Suprapubic skin (tissue), 4 donors: ENCODE results near the gene ABCC9. TPM values are rescaled to one million over a fixed set of nuclear protein-coding genes. Genes with fewer than 3 reads are reported as not detected.
"Not testable (repeated sequence)": the region's sequence is repeated elsewhere in the genome, so short reads cannot be mapped to it uniquely, and the experiment has no call there.

Source experiments
- DNase-seq, 2 donors: peaks; one replicate each; pipeline ENCODE4 v3.0.0-alpha.2; 2019; ENCODE audit warnings: low spot score in 2 of 2
- H3K27ac ChIP-seq: fragments of 200-600 bp; sonication (generic); one replicate; pipeline ENCODE4 v1.5.1; 2019
- H3K27me3 ChIP-seq: fragments of 200-600 bp; sonication (generic); one replicate; pipeline ENCODE4 v1.5.1; 2019
- H3K36me3 ChIP-seq: fragments of 200-600 bp; sonication (generic); one replicate; pipeline ENCODE4 v1.5.1; 2019
- H3K4me1 ChIP-seq: fragments of 200-600 bp; sonication (generic); one replicate; pipeline ENCODE4 v1.5.1; 2019
- H3K4me3 ChIP-seq: fragments of 200-600 bp; sonication (generic); one replicate; pipeline ENCODE4 v1.5.1; 2019; ENCODE audit warnings: mild to moderate bottlenecking
- H3K9me3 ChIP-seq: fragments of 200-600 bp; sonication (generic); one replicate; pipeline ENCODE4 v1.5.1; 2019
- EP300 ChIP-seq: sonication (generic); formaldehyde crosslinking; IDR thresholded peaks from one replicate; pipeline ENCODE4 v1.6.1; 2017; ENCODE audit warnings: antibody characterized with exemption
- POLR2A ChIP-seq, 2 donors: fragments of 450-650 bp; IDR thresholded peaks; one replicate each; pipeline ENCODE4 v1.6.1; 2017; ENCODE audit warnings: antibody characterized with exemption in 2 of 2, mild to moderate bottlenecking in 2 of 2, moderate library complexity in 2 of 2
- POLR2AphosphoS5 ChIP-seq, 3 donors: sonication (generic); formaldehyde crosslinking; IDR thresholded peaks; one replicate each; pipeline ENCODE4 v1.6.1; 2017; ENCODE audit warnings: antibody characterized with exemption in 3 of 3
- WGBS: methylation state at CpG from one replicate; pipeline ENCODE4 v1.1.5; 2018; 5-methylcytosine and 5-hydroxymethylcytosine counted together
- total RNA-seq, 4 donors: library from RNA; depleted of rRNA; stranded (reverse); fragments of >200 nt; gene quantifications; one replicate each; pipeline ENCODE4 v1.1.0, GENCODE V29; 2016
- TF ChIP-seq, protein P1 (sequence below), 2 donors: fragments of 200-600 bp in 1 of 2; fragments of 450-650 bp in 1 of 2; sonication (generic) in 1 of 2; IDR thresholded peaks; one replicate each; pipeline ENCODE4 v1.5.1; 2016 to 2019; ENCODE audit warnings: antibody characterized with exemption in 2 of 2, mild to moderate bottlenecking in 1 of 2, moderate library complexity in 1 of 2

Gene ABCC9
- total RNA-seq, 4 donors from 2014 or later: 7.8 to 9.6 (median 8.1) TPM

DNA sequence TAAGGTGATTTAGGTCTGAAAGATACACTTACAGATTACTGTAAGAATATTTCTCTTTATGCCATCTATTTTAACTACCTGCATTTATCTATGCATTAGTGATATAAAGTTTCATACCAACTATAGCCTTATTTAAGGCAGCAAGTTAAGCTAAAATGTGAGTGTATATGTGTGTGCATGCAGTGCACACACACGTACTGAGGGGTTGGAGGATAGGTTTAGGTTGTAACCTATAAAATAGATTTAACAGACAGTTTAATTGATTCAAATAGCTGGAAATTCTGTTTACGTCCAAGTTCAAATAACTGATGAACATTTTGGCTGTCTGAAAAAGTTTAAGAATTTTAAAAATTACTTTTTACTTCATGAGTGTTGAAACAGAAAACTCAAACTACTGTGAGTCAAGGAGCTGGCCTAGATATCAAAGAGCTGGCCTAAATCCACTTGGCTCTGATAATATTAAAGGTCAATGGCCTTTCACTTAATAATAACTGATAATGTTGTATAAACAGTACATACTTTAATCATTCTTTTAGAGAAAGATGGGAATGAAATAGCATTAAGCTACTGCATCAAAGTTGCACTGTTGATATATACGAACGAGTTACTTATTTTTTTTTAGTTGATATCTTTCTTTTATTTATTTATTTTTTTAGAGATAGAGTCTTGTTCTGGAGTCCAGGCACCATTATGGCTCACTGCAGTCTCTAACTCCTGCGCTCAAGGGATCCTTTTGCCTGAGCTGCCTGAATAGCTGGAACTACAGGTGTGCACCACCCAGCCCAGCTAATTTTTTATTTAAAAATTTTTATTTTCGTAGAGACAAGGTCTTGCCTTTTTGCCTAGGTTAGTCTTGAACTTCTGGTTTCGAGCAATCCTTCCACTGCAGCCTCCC is 152.9 kb downstream of the ABCC9 start:
- Histone ChIP-seq H3K27me3 (no peaks in the 10 kb centered on the region), H3K9me3 (no peaks in the 10 kb centered on the region), H3K36me3 (no peaks in the 10 kb centered on the region), H3K4me1 (no peaks in the 10 kb centered on the region), H3K4me3 (no peak overlapping the region), H3K27ac (no peak overlapping the region)
- DNase-seq: no peak
- TF ChIP-seq, protein P1, sequence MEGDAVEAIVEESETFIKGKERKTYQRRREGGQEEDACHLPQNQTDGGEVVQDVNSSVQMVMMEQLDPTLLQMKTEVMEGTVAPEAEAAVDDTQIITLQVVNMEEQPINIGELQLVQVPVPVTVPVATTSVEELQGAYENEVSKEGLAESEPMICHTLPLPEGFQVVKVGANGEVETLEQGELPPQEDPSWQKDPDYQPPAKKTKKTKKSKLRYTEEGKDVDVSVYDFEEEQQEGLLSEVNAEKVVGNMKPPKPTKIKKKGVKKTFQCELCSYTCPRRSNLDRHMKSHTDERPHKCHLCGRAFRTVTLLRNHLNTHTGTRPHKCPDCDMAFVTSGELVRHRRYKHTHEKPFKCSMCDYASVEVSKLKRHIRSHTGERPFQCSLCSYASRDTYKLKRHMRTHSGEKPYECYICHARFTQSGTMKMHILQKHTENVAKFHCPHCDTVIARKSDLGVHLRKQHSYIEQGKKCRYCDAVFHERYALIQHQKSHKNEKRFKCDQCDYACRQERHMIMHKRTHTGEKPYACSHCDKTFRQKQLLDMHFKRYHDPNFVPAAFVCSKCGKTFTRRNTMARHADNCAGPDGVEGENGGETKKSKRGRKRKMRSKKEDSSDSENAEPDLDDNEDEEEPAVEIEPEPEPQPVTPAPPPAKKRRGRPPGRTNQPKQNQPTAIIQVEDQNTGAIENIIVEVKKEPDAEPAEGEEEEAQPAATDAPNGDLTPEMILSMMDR (IDR thresholded peaks at IDR 0.05): no peak
- TF ChIP-seq POLR2A (IDR thresholded peaks at IDR 0.05) (no peak), EP300 (no peak), POLR2AphosphoS5 (IDR thresholded peaks at IDR 0.05) (no peak)
- 80% methylated on average over 7 of the region's 7 CpGs for WGBS

- Histone ChIP-seq H3K9me3 (no peaks in the 10 kb centered on the region), H3K27me3 (no peaks in the 10 kb centered on the region), H3K4me1 (no peaks in the 10 kb centered on the region), H3K27ac (no peak overlapping the region), H3K36me3 (no peaks in the 10 kb centered on the region), H3K4me3 (no peak overlapping the region)
- TF ChIP-seq, protein P1 (IDR thresholded peaks at IDR 0.05): no peak
- TF ChIP-seq POLR2AphosphoS5 (IDR thresholded peaks at IDR 0.05) (no peak), EP300 (no peak), POLR2A (IDR thresholded peaks at IDR 0.05) (no peak)
- DNase-seq: no peak
- WGBS: 71% methylated on average over 3 of the region's 3 CpGs
These were observed 155.1 kb downstream of the ABCC9 start for GRCh38 chr12:21786041-21786531.

- whole genome bisulfite sequencing: 96% methylated on average over 3 of the region's 3 CpGs
- H3K4me3 ChIP-seq, H3K9me3 ChIP-seq, DNase-seq, H3K27me3 ChIP-seq, H3K36me3 ChIP-seq, H3K4me1 ChIP-seq, H3K27ac ChIP-seq: not testable (repeated sequence)
These were observed 158.5 kb downstream of the ABCC9 start for GRCh38 chr12:21782723-21783122.

- TF ChIP-seq POLR2A (IDR thresholded peaks at IDR 0.05): no peak
- TF ChIP-seq EP300: no peak
- TF ChIP-seq, protein P1 (IDR thresholded peaks at IDR 0.05): no peak
- TF ChIP-seq POLR2AphosphoS5 (IDR thresholded peaks at IDR 0.05): no peak
- Histone ChIP-seq H3K9me3 (no peaks in the 10 kb centered on the region), H3K27me3 (no peaks in the 10 kb centered on the region), H3K27ac (no peak overlapping the region), H3K4me1 (no peaks in the 10 kb centered on the region), H3K36me3 (no peaks in the 10 kb centered on the region), H3K4me3 (no peak overlapping the region)
- 58% methylated on average over 3 of the region's 3 CpGs for WGBS
- no peak for DNase-seq
These were observed 160.4 kb downstream of the ABCC9 start for GRCh38 chr12:21780786-21781185.

- WGBS: 86% methylated on average over 3 of the region's 3 CpGs
- Histone ChIP-seq H3K36me3 (no peaks in the 10 kb centered on the region), H3K4me1 (peaks cover 15% of the 10 kb centered on the region), H3K27me3 (peaks cover 20% of the 10 kb centered on the region), H3K27ac (no peak overlapping the region), H3K9me3 (no peaks in the 10 kb centered on the region), H3K4me3 (no peak overlapping the region)
- DNase-seq: no peak
- TF ChIP-seq EP300 (no peak), POLR2A (IDR thresholded peaks at IDR 0.05) (no peak), POLR2AphosphoS5 (IDR thresholded peaks at IDR 0.05) (no peak)
- TF ChIP-seq, protein P1 (IDR thresholded peaks at IDR 0.05): no peak
These were observed 165.1 kb downstream of the ABCC9 start for GRCh38 chr12:21776175-21776574.
